Muscle of leg (tissue), 11 donors: ENCODE measurements around the gene CFAP210. TPM values are rescaled to one million over a fixed set of nuclear protein-coding genes. Genes with fewer than 3 reads are reported as not detected.
"Not testable (repeated sequence)": the region's sequence is repeated elsewhere in the genome, so short reads cannot be mapped to it uniquely, and the experiment has no call there.

Experiments
- DNase-seq: peaks from one replicate; pipeline ENCODE4 v3.0.0; 2013
- H3K27ac ChIP-seq: one replicate; pipeline ENCODE4 v1.5.1; 2013; ENCODE audit warnings: mild to moderate bottlenecking, low read length, control low read depth
- H3K27me3 ChIP-seq: one replicate; pipeline ENCODE4 v1.6.1; 2013; ENCODE audit warnings: low read length; ENCODE audit not compliant: control insufficient read depth, insufficient read depth
- H3K36me3 ChIP-seq: one replicate; pipeline ENCODE4 v1.6.1; 2013; ENCODE audit warnings: low read length; ENCODE audit not compliant: control insufficient read depth, insufficient read depth
- H3K4me1 ChIP-seq: one replicate; pipeline ENCODE4 v1.6.1; 2013; ENCODE audit warnings: low read length; ENCODE audit not compliant: control insufficient read depth, insufficient read depth
- H3K4me3 ChIP-seq: one replicate; pipeline ENCODE4 v1.5.1; 2013; ENCODE audit warnings: low read length, control low read depth
- H3K9me3 ChIP-seq: replicated peaks from 2 replicates; pipeline ENCODE4 v1.6.1; 2013; ENCODE audit warnings: low read depth, low read length; ENCODE audit not compliant: control insufficient read depth
- WGBS: methylation state at CpG from one replicate; pipeline ENCODE4 v1.1.5; 2013; ENCODE audit warnings: missing lambda C conversion rate; ENCODE audit not compliant: insufficient coverage; 5-methylcytosine and 5-hydroxymethylcytosine counted together
- polyA plus RNA-seq, 8 donors: library from polyadenylated mRNA; unstranded; fragments of 120-200 nt; gene quantifications; one replicate each; pipeline versions ENCODE4 v1.2.1 to v1.2.3, GENCODE V29; 2013; ENCODE audit warnings: inconsistent platforms in 1 of 8, low replicate concordance in 1 of 8; ENCODE audit not compliant: insufficient read length in 8 of 8, insufficient read depth in 1 of 8
- total RNA-seq: library from RNA; stranded (reverse); fragments of 120-200 nt; gene quantifications from one replicate; pipeline ENCODE4 v1.2.4, GENCODE V29; 2013

The CFAP210 gene
- total and polyA plus RNA-seq, 9 donors, result 0.10 to 0.57 (median 0.17) TPM; not detected in 1

DNA sequence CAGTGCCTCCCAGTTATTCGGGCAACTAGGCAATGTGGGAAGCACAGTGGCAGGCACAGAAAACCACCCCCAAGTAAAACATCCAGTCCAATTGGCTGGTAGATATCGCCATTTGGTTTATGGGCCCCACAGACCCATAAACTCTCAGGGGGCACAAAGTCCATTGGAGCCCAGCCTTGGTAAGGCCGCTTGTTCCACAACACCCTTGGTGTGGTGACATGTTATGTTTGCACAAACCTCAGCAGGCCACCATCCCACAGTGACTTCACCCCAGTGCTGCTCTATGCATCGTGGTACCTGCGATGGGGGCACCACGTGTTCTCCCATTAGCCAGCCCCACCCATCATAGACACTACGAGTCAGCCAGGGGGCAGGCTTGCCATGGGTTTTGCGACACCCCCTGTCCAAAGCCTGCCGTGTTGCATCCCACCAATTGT is 18.6 kb upstream of the CFAP210 start:
- Histone ChIP-seq H3K27ac (no peak overlapping the region), H3K27me3 (no peaks in the 10 kb centered on the region), H3K4me1 (peaks cover 23% of the 10 kb centered on the region), H3K9me3 (no peaks in the 10 kb centered on the region), H3K36me3 (peaks cover 3% of the 10 kb centered on the region), H3K4me3 (no peak overlapping the region)
- no peak for DNase-seq
- 96% methylated on average over 7 of the region's 9 CpGs for WGBS

DNA sequence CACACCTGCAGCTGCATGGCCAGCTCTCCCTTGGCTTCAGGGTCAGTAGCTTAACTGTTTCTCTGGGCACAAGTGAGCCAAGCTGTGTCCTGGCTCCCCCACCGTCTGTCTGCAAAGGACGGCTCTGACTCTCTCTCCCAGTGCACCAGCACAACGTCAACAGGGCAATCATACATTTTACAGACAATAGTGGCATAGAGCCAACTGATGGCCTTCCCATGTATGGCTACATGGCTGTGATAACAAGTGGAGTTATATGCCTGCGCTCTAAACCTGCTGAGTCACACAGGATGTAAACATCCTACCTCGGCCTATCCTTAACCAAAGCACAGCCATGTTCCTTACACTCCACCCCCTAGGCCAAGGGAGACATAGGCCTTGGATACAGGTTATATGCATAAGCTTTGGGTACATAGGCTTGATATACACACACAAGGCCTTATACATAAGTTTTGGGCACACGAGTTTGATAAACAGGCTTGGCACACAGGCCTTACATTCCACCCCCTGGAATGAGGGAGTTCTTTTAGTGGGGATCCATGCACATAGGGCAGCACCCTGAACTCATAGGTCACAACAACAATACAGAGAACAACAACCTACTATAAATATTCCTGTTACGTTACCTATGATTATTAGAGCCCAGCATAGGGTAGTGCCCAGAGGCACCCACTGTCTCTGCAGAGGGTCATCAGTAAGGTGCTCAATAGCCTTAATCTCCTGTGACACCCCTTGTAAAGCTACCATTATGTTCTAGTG is 17.7 kb upstream of the CFAP210 start:
- 100% methylated on average over 1 of the region's 7 CpGs for WGBS
- H3K9me3 ChIP-seq, result no peaks in the 10 kb centered on the region
- H3K27ac ChIP-seq, result no peak overlapping the region
- H3K36me3 ChIP-seq, result peaks cover 3% of the 10 kb centered on the region
- DNase-seq, result no peak
- H3K4me3 ChIP-seq, result no peak overlapping the region
- no peaks in the 10 kb centered on the region for H3K27me3 ChIP-seq
- H3K4me1 ChIP-seq, result peaks cover 19% of the 10 kb centered on the region

DNA sequence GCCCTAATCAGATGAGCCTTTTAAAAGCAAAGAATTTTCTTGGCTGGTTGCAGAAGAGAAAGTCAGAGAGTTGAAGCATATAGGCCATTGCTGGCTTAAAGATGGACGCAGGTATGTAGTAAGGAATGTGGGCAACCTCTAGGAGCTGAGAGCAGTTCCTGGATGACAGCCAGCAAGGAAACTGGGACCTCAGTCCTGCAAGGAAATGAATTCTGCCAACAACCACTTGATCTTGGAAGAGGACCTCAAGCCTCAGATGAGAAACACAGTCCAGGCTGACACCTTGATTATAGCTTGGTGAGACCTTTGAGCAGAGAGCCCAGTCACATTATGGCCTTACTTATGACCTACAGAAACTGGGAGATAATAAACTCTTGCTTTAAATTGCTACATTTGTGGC is 15.8 kb upstream of the CFAP210 start:
- H3K4me3 ChIP-seq, result no peak overlapping the region
- H3K27ac ChIP-seq, result no peak overlapping the region
- no peaks in the 10 kb centered on the region for H3K9me3 ChIP-seq
- peaks cover under 1% of the 10 kb centered on the region for H3K4me1 ChIP-seq
- 57% methylated on average over 1 of the region's 1 CpG for WGBS
- H3K27me3 ChIP-seq, result no peaks in the 10 kb centered on the region
- H3K36me3 ChIP-seq, result peaks cover 3% of the 10 kb centered on the region
- no peak for DNase-seq

DNA sequence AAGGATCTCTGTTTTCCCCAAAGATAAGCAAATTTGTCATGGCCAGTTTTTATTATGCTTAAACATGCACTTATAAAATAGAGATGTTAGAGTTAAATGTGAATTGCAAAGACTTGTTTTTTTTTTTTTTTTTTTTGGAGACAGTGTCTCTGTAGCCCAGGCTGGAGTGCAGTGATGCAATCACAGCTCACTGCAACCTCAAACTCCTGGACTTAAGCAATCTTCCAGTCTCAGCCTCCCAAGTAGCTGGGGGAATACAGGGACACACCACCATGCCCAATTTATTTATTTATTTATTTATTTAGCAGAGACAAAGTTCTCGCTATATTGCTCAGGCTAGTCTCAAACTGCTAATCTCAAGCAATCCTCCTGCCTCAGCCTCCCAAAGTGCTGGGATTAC is 15.1 kb upstream of the CFAP210 start:
- H3K4me1 ChIP-seq, result no peaks in the 10 kb centered on the region
- no peak overlapping the region for H3K4me3 ChIP-seq
- H3K9me3 ChIP-seq, result no peaks in the 10 kb centered on the region
- H3K36me3 ChIP-seq, result peaks cover 3% of the 10 kb centered on the region
- no peaks in the 10 kb centered on the region for H3K27me3 ChIP-seq
- no CpG with 5 or more reads among the region's 1 CpG for WGBS
- H3K27ac ChIP-seq, result no peak overlapping the region
- DNase-seq, result no peak

- no peak for DNase-seq
- H3K9me3 ChIP-seq, result no peaks in the 10 kb centered on the region
- no peak overlapping the region for H3K4me3 ChIP-seq
- H3K27ac ChIP-seq, result no peak overlapping the region
- H3K27me3 ChIP-seq, result no peaks in the 10 kb centered on the region
- H3K36me3 ChIP-seq, result peaks cover 3% of the 10 kb centered on the region
- H3K4me1 ChIP-seq, result no peaks in the 10 kb centered on the region
- no CpG with 5 or more reads among the region's 2 CpGs for WGBS
Measured at GRCh38 chr2:169707626-169708025, 13.4 kb upstream of the CFAP210 start.

- no peak for DNase-seq
- Histone ChIP-seq H3K9me3 (no peaks in the 10 kb centered on the region), H3K4me1 (no peaks in the 10 kb centered on the region), H3K27me3 (no peaks in the 10 kb centered on the region), H3K27ac (no peak overlapping the region), H3K36me3 (no peaks in the 10 kb centered on the region), H3K4me3 (no peak overlapping the region)
- no CpG with 5 or more reads among the region's 2 CpGs for WGBS
Measured at GRCh38 chr2:169705927-169706326, 11.7 kb upstream of the CFAP210 start.

DNA sequence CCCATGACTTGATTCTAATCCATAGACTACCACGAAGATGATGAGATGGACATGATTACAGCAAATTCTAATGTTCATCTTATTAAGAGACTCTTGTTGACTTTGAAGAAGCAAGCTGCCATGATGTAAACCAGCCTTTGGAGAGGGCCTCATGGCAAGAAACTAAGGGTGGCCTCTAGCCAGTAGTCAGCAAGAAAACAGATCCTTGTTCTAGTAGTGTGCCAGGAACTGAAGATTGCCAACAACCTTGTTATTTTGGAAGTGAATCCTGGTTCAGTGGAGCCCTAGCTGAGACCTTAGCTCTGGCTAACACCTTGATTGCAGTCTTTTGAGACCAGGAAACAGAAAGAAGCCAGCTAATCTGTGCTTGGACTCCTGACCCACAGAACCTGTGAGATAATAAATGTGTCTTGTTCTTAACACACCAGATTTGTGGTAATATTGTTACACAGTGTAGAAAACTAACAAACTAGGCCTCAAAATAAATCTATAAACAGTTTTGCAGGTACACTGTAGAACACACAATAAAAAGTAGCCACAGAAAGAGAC is 10.0 kb upstream of the CFAP210 start:
- WGBS, result no CpG with 5 or more reads among the region's 1 CpG
- H3K4me1 ChIP-seq, result no peaks in the 10 kb centered on the region
- no peaks in the 10 kb centered on the region for H3K9me3 ChIP-seq
- no peak overlapping the region for H3K4me3 ChIP-seq
- H3K27me3 ChIP-seq, result no peaks in the 10 kb centered on the region
- no peak overlapping the region for H3K27ac ChIP-seq
- DNase-seq, result no peak
- H3K36me3 ChIP-seq, result no peaks in the 10 kb centered on the region

GRCh38 chr2:169702996-169703395 is 8.8 kb upstream of the CFAP210 start:
- Histone ChIP-seq H3K4me3 (no peak overlapping the region), H3K27me3 (no peaks in the 10 kb centered on the region), H3K36me3 (no peaks in the 10 kb centered on the region), H3K4me1 (no peaks in the 10 kb centered on the region), H3K9me3 (no peaks in the 10 kb centered on the region), H3K27ac (no peak overlapping the region)
- DNase-seq, result peak; percentile 94
- 29% methylated on average over 1 of the region's 3 CpGs for WGBS

DNA sequence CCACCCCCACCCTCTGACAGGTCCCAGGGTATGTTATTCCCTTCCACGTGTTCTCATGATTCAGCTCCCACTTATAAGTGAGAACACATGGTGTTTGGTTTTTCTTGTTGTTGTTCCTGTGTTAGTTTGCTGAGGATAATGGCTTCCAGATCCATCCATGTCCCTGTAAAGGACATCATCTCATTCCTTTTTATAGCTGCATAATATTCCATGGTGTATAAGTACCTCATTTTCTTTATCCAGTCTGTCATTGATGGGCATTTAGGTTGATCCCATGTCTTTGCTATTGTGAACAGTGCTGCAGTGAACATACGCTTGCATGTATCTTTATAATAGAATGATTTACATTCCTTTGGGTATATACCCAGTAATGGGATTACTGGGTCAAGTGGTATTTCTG is 5.0 kb upstream of the CFAP210 start:
- H3K4me3 ChIP-seq, H3K4me1 ChIP-seq, H3K27ac ChIP-seq, H3K27me3 ChIP-seq, H3K9me3 ChIP-seq, H3K36me3 ChIP-seq, DNase-seq: not testable (repeated sequence)
- no CpG with 5 or more reads among the region's 2 CpGs for WGBS

DNA sequence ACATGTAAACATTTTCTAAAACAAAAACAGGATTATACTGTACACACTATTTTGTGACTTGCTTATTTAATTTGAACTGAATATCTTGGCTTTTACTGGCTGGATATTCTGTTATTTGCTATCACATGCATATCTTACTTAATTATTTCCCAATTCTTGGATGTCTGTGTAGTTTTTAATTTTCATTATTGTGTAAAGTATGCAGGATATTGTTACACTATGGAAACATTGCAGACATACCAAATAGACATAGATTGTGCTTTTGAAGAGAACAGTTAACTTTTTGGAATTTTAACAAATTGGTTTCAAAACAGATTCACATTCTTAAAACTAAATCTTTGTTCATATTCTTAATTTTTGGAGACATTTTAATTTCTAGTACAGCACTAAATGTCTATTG is 2.2 kb upstream of the CFAP210 start:
- Histone ChIP-seq H3K4me3 (no peak overlapping the region), H3K27me3 (no peaks in the 10 kb centered on the region), H3K36me3 (no peaks in the 10 kb centered on the region), H3K9me3 (no peaks in the 10 kb centered on the region), H3K4me1 (peaks cover 4% of the 10 kb centered on the region), H3K27ac (no peak overlapping the region)
- no peak for DNase-seq
